Hepatocyte (in vitro differentiated cells): ENCODE measurements around the gene SDF2L1.

Experiments used
- EZH2 ChIP-seq: fragments of 200-600 bp; sonication (generic); IDR thresholded peaks from 2 replicates; pipeline ENCODE4 v1.6.1; 2016; ENCODE audit warnings: antibody characterized with exemption, mild to moderate bottlenecking, borderline replicate concordance
- EZH2phosphoT487 ChIP-seq: fragments of 200-600 bp; sonication (generic); IDR thresholded peaks from one replicate; pipeline ENCODE4 v1.6.1; 2018; ENCODE audit warnings: antibody characterized with exemption, mild to moderate bottlenecking, low read depth, moderate library complexity; ENCODE audit not compliant: unreplicated experiment, severe bottlenecking
- TF ChIP-seq, protein P1 (sequence below): fragments of 200-600 bp; sonication (generic); IDR thresholded peaks from 2 replicates; pipeline ENCODE4 v1.5.1; 2016; ENCODE audit warnings: antibody characterized with exemption, mild to moderate bottlenecking; ENCODE audit not compliant: poor library complexity

DNA sequence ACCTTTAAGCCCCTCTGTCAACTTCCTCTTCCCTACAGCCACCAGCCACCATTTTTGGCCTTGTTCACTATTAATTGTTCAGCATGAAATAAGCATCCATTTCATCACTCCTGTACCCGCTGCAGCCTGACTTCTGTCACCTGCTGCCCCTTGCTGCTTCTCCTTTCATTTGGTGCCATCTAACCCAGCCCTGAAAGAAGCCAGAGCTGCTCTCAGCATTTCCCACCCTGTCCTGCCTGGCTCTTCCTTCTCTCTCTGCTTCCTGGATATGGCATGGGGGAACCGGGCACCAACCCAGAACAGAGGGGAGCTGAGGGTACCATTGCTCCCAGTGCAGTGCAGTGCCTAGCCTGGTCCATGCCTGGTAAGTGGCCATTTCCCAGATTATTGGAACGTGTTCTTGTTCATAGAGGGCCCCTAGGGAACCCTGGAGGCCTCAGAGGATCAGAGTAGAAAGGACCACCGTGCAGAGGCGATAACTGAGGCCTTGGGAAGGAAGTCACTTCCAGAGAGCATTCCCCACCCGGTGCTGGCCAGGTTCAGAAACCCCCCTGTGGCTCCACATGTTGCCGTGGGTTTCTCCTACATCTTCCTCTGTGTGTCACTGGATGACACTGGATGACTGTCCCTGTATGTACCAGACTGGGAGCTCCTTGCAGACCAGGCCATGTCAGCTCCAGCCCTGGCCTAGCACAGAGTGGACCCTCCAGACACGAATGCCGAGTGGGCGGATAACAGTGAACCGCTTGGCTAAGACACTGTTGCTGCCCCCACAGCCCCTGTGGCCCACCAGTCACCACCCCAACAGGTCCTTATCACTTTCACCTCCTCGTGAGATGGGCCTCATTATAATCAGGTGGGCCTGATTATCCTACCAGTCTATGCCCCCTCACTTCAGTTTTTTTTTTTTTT lies 17.0 kb upstream of the SDF2L1 start:
- TF ChIP-seq, protein P1, sequence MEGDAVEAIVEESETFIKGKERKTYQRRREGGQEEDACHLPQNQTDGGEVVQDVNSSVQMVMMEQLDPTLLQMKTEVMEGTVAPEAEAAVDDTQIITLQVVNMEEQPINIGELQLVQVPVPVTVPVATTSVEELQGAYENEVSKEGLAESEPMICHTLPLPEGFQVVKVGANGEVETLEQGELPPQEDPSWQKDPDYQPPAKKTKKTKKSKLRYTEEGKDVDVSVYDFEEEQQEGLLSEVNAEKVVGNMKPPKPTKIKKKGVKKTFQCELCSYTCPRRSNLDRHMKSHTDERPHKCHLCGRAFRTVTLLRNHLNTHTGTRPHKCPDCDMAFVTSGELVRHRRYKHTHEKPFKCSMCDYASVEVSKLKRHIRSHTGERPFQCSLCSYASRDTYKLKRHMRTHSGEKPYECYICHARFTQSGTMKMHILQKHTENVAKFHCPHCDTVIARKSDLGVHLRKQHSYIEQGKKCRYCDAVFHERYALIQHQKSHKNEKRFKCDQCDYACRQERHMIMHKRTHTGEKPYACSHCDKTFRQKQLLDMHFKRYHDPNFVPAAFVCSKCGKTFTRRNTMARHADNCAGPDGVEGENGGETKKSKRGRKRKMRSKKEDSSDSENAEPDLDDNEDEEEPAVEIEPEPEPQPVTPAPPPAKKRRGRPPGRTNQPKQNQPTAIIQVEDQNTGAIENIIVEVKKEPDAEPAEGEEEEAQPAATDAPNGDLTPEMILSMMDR: no peak
- no peak for TF ChIP-seq EZH2phosphoT487
- TF ChIP-seq EZH2: no peak
